Keratinocyte (primary cell): ENCODE data around the gene SPRED2.

Experiments
- CTCF ChIP-seq, 3 experiments: IDR thresholded peaks in 1 of 3; conservative IDR thresholded peaks in 1 of 3; optimal IDR thresholded peaks in 1 of 3; 2 replicates in 2 of 3; 3 replicates in 1 of 3; pipeline versions ENCODE3 to v1.5.1; 2011; ENCODE audit warnings: low read length in 3 of 3, mild to moderate bottlenecking in 3 of 3, moderate library complexity in 2 of 3, control low read depth in 1 of 3, inconsistent platforms in 1 of 3; ENCODE audit not compliant: insufficient read depth in 2 of 3; ENCODE audit errors: extremely low read depth in 1 of 3
- EZH2 ChIP-seq: IDR thresholded peaks from one replicate; pipeline ENCODE4 v1.6.1; 2012; ENCODE audit warnings: inconsistent platforms, mild to moderate bottlenecking, low read length, moderate library complexity

GRCh38 chr2:65379721-65380171, 52.7 kb downstream of the SPRED2 start:
- TF ChIP-seq EZH2 (no peak), CTCF (optimal IDR thresholded peaks at IDR 0.05 in 1 of 3, IDR thresholded peaks at IDR 0.05 in 1 of 3, conservative IDR thresholded peaks at IDR 0.05 in 1 of 3; ENCODE audit: extremely low read depth in 1 of 3, insufficient read depth in 2 of 3, low read length in 3 of 3) (no peak)
